ENCODE results near the gene ZDHHC11. TPM values are rescaled to one million over a fixed set of nuclear protein-coding genes. Genes with fewer than 3 reads are reported as not detected.
"Not testable (repeated sequence)": the region's sequence is repeated elsewhere in the genome, so short reads cannot be mapped to it uniquely, and the experiment has no call there.

Gene ZDHHC11
- total RNA-seq, 1 experiment from 2014 or later, result 17.0 TPM

DNA sequence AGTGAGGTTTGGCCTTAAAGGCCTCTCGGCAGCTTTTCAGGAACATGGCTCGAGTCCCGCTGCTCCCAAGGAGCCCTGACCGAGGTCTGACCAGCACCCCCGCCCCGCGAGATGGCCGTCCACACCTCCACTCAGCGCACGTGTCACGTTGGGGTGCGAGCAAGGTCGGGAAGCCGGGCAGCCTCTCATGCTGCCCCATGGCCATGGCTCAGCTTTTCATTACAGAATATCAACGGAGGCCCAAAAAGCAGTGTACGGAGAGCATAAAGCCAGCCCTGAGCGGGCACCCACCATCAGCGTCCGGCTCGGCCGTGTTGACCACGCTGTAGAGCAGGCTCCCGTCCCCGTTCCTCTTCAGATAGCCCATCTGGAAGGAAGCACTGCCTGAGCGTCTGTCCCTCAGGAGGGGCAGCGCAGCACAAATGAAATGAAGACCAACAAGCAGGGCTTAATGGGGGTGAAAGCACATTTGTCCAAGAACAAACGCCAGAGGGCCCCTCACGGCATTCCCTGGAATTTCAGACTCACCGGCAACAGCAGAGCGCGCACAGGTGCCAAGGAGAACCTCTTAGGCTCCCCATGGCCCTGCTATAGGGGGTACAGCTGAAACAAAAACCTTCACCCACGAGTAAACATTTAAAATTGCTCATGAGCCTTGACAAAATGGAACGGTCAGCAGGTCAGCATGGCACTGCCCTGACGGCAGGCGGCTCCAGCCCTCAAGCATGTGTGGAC lies 30.2 kb upstream of the ZDHHC11 start (continued):
- TF ChIP-seq, protein P1, sequence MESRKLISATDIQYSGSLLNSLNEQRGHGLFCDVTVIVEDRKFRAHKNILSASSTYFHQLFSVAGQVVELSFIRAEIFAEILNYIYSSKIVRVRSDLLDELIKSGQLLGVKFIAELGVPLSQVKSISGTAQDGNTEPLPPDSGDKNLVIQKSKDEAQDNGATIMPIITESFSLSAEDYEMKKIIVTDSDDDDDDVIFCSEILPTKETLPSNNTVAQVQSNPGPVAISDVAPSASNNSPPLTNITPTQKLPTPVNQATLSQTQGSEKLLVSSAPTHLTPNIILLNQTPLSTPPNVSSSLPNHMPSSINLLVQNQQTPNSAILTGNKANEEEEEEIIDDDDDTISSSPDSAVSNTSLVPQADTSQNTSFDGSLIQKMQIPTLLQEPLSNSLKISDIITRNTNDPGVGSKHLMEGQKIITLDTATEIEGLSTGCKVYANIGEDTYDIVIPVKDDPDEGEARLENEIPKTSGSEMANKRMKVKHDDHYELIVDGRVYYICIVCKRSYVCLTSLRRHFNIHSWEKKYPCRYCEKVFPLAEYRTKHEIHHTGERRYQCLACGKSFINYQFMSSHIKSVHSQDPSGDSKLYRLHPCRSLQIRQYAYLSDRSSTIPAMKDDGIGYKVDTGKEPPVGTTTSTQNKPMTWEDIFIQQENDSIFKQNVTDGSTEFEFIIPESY (IDR thresholded peaks at IDR 0.05; ENCODE audit: extremely low read depth, insufficient replicate concordance, low read length), result no peak
- TF ChIP-seq SIN3A (IDR thresholded peaks at IDR 0.05; ENCODE audit: low read depth) (no peak), SP1 (IDR thresholded peaks at IDR 0.05; ENCODE audit: low read depth) (no peak), YY1 (IDR thresholded peaks at IDR 0.05; ENCODE audit: extremely low read depth, insufficient replicate concordance, low read depth, low read length) (no peak), FOSL1 (IDR thresholded peaks at IDR 0.05; ENCODE audit: low read depth) (no peak), EZH2 (IDR thresholded peaks at IDR 0.05) (no peak), POLR2A (IDR thresholded peaks at IDR 0.05; ENCODE audit: borderline replicate concordance, extremely low read depth, insufficient read depth, insufficient read length) (no peak), CBX3 (IDR thresholded peaks at IDR 0.05; ENCODE audit: low read depth) (no peak)

DNA sequence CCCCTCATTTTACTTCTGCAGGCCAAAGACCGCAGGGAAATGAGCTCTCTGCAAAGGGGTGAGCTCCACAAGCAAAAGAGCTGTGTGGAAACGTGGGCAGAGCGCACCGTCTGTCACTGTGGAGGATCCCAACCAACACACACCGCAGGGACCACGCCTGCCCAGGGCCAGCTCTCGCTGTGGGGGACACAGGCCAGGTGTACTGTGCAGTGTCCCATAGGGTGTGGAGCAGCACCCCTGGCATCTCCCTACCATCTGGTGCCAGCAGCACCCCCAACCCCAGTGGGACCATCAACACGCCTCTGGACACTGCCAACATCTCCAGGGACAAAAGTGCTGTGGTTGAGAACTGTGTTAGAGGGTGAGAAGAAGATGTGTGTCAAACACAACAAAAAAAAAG lies 27.9 kb upstream of the ZDHHC11 start:
- CTCF ChIA-PET; H2AFZ ChIP-seq (ENCODE audit: low read depth, low read length, poor library complexity, severe bottlenecking); H3K4me2 ChIP-seq (ENCODE audit: low read length); intact Hi-C loops (cut with micrococcal nuclease); POLR2A ChIA-PET; RAD21 ChIA-PET (ENCODE audit: low non-redundant PET in 1 of 2, low total read pairs in 2 of 2, uncharacterized antibody in 2 of 2, unreplicated experiment in 2 of 2); DNase-seq (ENCODE audit: low read depth, low spot score); H3K4me1 ChIP-seq (ENCODE audit: control insufficient read depth in 1 of 2, insufficient read depth in 2 of 2, low read length in 2 of 2); H3K4me3 ChIP-seq (replicated peaks in 1 of 2; ENCODE audit: low read depth in 1 of 2, low read length in 2 of 2); H3K9ac ChIP-seq (ENCODE audit: low read length); H3K27ac ChIP-seq (ENCODE audit: low read depth, low read length); H3K9me3 ChIP-seq (ENCODE audit: control insufficient read depth in 1 of 2, insufficient read depth in 1 of 2, low read depth in 1 of 2, low read length in 2 of 2); ATAC-seq; H3K9me2 ChIP-seq (ENCODE audit: insufficient read depth); H4K20me1 ChIP-seq (ENCODE audit: insufficient read depth); H3K27me3 ChIP-seq (ENCODE audit: insufficient read depth, low read length); BruUV-seq (replicated peaks): not testable (repeated sequence)
- Histone ChIP-seq H3K36me3 (ENCODE audit: control insufficient read depth in 1 of 2, insufficient read depth in 2 of 2, low read length in 2 of 2) (peaks cover 60 to 61% of the 10 kb centered on the region in 2 experiments), H3K79me2 (ENCODE audit: insufficient read depth, low read length) (peaks cover 52% of the 10 kb centered on the region)
